OCI-LY7 (cell line): Measurements from ENCODE around the gene QRFP.

Experiments
- EZH2phosphoT487 ChIP-seq: fragments of 200-600 bp; sonication (generic); IDR thresholded peaks from 2 replicates; pipeline ENCODE4 v1.6.1; 2018; ENCODE audit warnings: low read depth, borderline replicate concordance, mild to moderate bottlenecking, mixed run types, antibody characterized with exemption, low read length, moderate library complexity, mixed read lengths
- TF ChIP-seq, protein P1 (sequence below): fragments of 200-600 bp; sonication (generic); conservative IDR thresholded peaks from 2 replicates; pipeline ENCODE4 v1.5.1; 2014; ENCODE audit warnings: mild to moderate bottlenecking, antibody characterized with exemption, low read length, moderate library complexity, mixed read lengths

DNA sequence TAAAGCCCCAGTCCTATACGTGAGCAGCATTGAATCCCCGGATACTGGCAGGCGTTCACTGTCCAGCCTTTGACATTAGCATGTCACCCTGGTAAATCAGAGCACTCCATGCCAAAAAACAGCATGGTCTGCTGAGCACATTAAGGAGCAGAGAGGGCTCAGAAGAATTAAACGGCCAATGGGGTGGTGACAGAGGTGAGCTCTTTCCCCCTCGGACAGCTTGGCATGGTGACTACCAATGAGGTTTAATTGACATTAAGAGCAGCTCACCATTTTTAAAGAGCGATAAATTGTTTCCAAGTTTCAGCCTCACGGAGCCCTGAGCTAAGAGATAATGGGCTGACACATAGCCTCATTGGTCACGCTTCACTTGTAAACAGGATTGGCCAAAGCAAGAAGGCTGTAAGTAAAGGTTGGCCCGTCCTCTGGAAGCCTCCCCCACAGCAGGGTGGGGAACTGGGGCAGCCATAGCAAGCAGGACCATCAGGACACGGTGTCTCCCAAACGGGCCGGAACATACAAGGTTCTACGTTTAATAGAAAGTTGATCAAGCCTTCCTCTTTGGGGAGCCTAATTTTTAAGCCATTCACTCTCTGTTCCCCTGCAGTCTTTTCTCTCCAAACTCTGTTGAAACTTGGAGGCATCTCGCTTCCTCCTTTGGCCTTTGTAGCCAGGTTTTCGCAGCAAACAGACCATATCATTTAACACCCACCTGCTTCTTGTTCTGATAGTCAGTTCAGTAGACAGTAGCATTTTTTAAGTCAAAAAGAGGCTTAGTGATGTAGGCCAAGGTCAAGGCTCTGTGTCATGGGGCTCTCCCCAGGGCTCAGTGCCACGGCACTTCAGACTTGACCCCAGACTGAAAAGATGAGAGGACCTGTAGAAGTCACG lies 25.9 kb downstream of the QRFP start:
- TF ChIP-seq, protein P1, sequence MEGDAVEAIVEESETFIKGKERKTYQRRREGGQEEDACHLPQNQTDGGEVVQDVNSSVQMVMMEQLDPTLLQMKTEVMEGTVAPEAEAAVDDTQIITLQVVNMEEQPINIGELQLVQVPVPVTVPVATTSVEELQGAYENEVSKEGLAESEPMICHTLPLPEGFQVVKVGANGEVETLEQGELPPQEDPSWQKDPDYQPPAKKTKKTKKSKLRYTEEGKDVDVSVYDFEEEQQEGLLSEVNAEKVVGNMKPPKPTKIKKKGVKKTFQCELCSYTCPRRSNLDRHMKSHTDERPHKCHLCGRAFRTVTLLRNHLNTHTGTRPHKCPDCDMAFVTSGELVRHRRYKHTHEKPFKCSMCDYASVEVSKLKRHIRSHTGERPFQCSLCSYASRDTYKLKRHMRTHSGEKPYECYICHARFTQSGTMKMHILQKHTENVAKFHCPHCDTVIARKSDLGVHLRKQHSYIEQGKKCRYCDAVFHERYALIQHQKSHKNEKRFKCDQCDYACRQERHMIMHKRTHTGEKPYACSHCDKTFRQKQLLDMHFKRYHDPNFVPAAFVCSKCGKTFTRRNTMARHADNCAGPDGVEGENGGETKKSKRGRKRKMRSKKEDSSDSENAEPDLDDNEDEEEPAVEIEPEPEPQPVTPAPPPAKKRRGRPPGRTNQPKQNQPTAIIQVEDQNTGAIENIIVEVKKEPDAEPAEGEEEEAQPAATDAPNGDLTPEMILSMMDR, result no peak
- TF ChIP-seq EZH2phosphoT487, result no peak
